Measurements from ENCODE around the gene PAH.
"Not testable (repeated sequence)": the region's sequence is repeated elsewhere in the genome, so short reads cannot be mapped to it uniquely, and the experiment has no call there.

PAH gene

GRCh38 chr12:102833687-102834441 lies 83.2 kb downstream of the PAH start:
- DNase-seq (ENCODE audit: low spot score) (peak; percentile 33), FAIRE-seq (no peak)

DNA sequence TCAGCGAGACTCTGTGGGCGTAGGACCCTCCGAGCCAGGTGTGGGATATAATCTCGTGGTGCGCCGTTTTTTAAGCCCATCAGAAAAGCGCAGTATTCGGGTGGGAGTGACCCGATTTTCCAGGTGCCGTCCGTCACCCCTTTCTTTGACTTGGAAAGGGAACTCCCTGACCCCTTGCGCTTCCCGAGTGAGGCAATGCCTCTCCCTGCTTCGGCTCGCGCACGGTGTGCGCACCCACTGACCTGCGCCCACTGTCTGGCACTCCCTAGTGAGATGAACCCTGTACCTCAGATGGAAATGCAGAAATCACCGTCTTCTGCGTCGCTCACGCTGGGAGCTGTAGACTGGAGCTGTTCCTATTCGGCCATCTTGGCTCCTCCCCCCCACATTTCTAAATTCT lies 84.2 kb downstream of the PAH start:
- not testable (repeated sequence) for FAIRE-seq

GRCh38 chr12:102824218-102824835 lies 92.7 kb downstream of the PAH start:
- DNase-seq (ENCODE audit: low spot score) (peak; percentile 45), FAIRE-seq (no peak)

More for the DNA sequence above, 84.2 kb downstream of the PAH start:
- DNase-seq (ENCODE audit: low spot score), result not testable (repeated sequence)

DNA sequence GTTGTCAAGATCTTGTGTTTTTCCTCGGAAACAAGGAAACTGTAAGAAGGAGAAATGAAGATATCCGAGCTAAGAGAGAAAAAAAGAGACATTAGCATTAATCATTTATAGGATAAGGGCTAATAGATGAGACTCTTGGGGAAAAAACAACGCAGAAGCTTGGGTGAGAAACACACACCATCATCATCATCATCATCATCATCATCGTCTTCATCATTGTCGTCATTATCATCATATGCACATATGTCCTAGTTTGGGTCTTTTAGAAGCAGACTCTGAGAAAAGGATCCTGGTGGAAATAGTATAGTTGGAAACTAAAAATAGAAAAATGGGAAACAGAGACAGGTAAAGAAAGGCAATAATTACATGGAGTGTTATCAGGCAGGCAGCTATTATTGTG lies 95.9 kb downstream of the PAH start:
- DNase-seq (ENCODE audit: low spot score), result no peak
- no peak for FAIRE-seq

- FAIRE-seq (no peak), DNase-seq (ENCODE audit: low spot score) (peak; percentile 19)
Observed at GRCh38 chr12:102816816-102817434, 100.1 kb downstream of the PAH start.

DNA sequence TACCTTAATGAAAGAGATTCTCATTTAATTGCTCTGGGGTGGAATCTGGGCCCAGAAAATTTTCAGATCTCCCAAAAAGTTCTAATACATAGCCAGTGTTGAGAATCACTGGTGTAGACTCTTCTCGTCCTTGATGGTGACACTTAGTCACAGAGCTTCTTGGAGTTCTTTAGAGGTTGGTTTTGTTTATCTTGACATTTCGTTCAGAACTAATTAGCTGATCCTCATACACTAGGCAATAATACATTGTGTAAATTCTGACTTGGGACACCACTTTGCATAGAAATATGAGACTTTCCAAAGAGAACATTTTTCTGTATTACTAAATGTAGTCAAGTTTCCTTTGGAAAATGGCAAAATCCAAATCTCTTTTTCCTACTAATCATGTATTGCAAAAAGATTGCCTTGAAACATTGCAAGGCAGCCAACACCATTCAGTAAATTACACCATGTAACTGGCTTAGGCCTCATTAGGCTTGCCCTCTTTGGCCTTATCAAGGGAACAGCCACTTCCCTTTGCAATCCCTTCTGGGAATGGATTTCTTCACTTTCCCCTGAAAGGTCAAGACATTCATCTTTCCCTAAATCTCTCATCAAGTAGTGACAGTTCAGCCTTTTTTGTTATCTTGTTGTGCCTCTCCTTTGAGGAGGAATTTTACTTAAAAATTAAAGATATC lies 102.2 kb downstream of the PAH start:
- FAIRE-seq (no peak), DNase-seq (ENCODE audit: low spot score) (no peak)

DNA sequence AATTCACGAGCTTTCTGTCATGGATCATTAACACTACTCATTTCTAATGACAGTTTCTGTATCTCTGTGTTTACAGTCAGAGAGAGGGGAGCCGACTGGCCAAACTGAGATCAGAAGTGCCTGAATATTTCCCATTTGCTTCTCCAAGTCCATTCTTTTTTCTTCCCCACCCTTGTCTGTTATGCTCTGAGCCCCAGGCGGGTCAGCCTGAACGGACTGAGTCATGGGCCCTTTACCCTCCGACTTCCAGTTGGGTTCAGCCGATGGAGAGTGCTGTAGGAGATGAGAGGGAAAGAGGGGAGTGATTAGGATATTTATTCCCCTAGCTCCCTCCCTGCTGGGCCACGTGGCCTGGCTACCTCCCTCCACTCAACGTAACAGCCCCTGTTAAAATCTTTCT lies 104.7 kb downstream of the PAH start:
- no peak for DNase-seq (ENCODE audit: low spot score)

GRCh38 chr12:102811110-102811737 lies 105.8 kb downstream of the PAH start:
- FAIRE-seq, result no peak
- DNase-seq (ENCODE audit: low spot score), result peak; percentile 25

More for the DNA sequence above, 104.7 kb downstream of the PAH start:
- no peak for FAIRE-seq

DNA sequence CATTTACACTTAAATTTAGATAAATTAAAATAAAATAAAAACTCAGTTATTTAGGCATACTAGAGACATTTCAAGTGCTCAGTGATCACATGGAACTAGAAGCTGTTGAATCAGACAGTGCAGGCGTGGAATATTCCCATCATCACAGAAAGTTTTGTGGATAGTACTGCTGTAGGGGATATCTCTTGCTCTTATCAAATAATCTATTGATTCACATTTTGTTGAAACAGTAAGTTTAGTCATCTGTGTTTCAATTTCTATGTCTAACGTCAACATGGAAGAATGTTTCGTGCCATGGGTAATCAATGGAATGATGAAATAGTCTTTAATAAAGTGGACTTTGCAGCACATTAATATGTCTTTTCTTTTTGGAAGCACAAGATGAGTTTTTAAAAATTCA lies 108.6 kb downstream of the PAH start:
- DNase-seq (ENCODE audit: low spot score), result no peak
- no peak for FAIRE-seq

DNA sequence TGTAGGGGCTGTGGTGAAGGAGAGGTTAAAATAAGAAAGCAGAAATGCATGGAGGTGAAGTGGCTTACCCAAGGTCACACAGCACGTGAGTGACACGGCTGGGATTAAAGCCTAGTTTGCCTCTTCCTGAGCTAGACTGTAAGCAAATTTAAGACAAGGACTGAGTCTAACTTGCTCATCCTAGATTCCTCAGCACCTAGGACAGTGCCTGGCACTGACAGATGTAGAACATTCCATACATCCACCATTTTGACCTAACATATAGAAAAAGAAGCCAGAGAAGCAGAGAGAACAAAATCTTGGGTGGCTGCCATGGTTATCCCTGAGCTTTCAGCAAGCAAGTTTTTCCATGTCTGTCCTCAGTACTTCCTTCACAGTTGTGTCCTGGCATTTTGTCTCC lies 110.5 kb downstream of the PAH start:
- FAIRE-seq (no peak), DNase-seq (ENCODE audit: low spot score) (no peak)

DNA sequence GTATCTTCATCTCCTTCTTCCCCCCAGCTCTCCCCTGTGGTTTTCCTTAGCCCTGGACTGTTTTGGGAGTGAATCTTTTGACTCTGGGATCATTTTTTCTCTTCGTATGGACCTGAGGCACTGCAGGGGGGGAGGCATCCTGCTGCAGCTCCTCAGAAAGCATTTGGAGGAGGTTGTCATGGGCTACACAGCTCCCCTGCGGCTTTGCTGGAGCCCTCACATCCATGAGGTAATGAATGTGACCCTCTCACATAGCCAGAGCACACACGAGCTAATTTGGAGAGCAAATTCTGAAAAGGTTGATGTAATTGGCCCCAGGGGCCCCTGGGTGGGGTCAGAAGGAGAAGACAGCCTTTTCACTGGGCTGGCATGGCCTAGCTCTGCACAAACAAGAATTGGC lies 110.9 kb downstream of the PAH start:
- DNase-seq (ENCODE audit: low spot score) (no peak), FAIRE-seq (no peak)

DNA sequence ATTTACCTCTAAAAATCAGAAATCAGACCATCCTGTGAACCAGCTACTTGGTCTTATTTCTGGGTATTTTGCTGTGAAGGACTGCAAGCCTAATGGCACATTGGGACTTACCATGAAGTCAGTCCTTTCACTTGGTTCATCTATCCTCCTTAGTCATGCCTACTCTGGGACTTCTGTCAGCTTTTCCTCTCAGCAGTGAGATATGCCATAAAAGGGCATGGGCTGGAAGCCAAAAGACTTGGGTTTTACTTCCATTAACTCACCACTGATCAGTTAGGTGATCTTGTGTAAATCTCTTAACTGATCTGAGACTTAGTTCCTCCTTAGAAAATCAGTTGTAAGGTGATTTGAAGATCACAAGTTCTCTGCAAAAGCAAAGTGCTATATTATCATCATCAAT lies 116.5 kb downstream of the PAH start:
- no peak for DNase-seq (ENCODE audit: low spot score)
- no peak for FAIRE-seq

- DNase-seq (ENCODE audit: low spot score) (no peak), FAIRE-seq (no peak)
Observed at GRCh38 chr12:102799229-102799628, 117.8 kb downstream of the PAH start.

DNA sequence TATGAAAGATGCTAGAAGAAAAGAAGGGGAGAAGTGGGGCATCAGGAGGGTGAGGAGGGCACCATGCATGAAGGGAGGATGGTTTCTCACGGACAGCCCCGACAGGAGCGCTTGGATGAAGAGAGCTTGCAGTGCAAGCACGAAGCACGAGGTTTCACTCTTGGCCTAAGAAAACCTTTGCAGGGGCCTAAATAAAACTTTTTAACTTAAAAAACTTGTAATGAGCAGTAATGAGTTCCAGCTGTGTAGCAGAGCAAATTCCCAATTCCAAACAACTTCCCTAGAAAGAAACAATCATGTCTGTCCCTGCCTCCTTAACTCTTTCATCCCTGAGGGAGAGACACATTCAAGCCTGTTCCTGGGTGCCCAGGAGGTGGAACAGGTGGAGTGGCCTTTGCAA lies 119.5 kb downstream of the PAH start:
- FAIRE-seq, result no peak

DNA sequence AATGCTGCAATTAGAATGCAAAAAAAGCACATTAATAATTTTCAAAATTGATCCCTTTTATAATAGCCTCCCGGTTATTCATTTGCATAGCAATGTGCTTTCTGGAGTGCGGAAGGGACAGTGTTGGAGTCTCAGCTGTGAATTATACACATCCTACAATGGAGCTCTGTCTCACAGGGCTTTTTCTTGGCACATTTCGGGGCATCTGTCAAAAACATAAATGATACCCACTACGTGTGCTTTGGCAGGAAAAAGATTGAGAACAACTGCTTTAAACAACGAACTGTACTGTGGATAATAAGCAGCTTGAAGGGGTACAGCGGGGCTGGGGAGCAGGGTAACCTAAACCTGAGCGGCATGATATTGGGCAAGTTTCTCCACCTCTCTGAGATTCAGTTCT lies 123.1 kb downstream of the PAH start:
- no peak for FAIRE-seq
- DNase-seq (ENCODE audit: low spot score), result no peak

More for the DNA sequence above, 119.5 kb downstream of the PAH start:
- no peak for DNase-seq (ENCODE audit: low spot score)

Data from urothelium cell line (cell line).